Chondrocyte (in vitro differentiated cells): ENCODE measurements around the gene FANCE. TPM values are rescaled to one million over a fixed set of nuclear protein-coding genes. Genes with fewer than 3 reads are reported as not detected.
A peak's percentile ranks its signal among the peaks of the same experiment; 100 is the strongest.

Source experiments
- DNase-seq: peaks from one replicate; pipeline ENCODE4 v3.0.0; 2021; ENCODE audit warnings: mixed read lengths, low spot score
- H3K27ac Mint-ChIP-seq: one replicate; pipeline ENCODE4 v1.8.0; 2021; ENCODE audit warnings: mild to moderate bottlenecking, moderate library complexity, mixed read lengths; ENCODE audit not compliant: unreplicated experiment
- H3K27me3 Mint-ChIP-seq: 2 replicates; pipeline ENCODE4 v1.8.0; 2021; ENCODE audit warnings: low read depth, mixed read lengths
- H3K36me3 Mint-ChIP-seq: 2 replicates; pipeline ENCODE4 v1.8.0; 2021; ENCODE audit warnings: low read depth, mixed read lengths
- H3K4me1 Mint-ChIP-seq: 2 replicates; pipeline ENCODE4 v1.8.0; 2021; ENCODE audit warnings: low read depth, mild to moderate bottlenecking, mixed read lengths
- H3K4me3 Mint-ChIP-seq: one replicate; pipeline ENCODE4 v1.8.0; 2021; ENCODE audit warnings: mild to moderate bottlenecking, moderate library complexity, mixed read lengths; ENCODE audit not compliant: unreplicated experiment
- H3K9me3 Mint-ChIP-seq: 2 replicates; pipeline ENCODE4 v1.8.0; 2021; ENCODE audit warnings: low read depth, mixed read lengths
- total RNA-seq: library from RNA; stranded (reverse); gene quantifications from 3 replicates; pipeline ENCODE4 v1.2.1, GENCODE V29; 2021
- TF ChIP-seq, protein P1 (sequence below): fragments of 200-600 bp; sonication (generic); IDR thresholded peaks from 2 replicates; pipeline ENCODE4 v1.5.0; 2021; ENCODE audit warnings: antibody characterized with exemption, mild to moderate bottlenecking, moderate library complexity

FANCE gene
- total RNA-seq, 1 donor from 2014 or later: 6.8 TPM

DNA sequence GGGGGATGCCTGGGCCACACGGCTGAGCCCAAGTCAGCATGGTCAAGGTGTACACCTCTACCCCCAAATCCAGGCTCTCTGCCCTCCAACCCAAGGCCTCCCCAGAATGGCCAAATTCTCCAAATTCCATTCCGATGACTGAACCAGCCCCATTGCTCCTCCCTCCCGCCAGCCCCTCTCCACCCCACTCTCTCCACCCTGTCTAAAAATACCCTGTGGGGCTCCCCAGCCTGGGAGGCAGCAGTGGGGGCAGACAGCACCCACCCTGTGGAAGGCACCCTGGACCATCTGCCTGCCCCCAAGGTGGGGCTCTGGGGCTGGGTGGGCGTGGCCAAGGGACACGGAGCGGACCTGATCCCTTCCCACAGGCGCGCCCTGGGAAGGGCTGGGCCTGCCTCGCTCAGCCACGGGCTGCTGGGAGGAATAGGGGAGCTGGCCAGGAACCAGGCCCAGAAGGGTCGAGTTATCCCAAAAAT is 33.3 kb downstream of the FANCE start:
- no peak for DNase-seq
- Mint-ChIP-seq H3K27ac (peak overlapping the region; percentile 79), H3K4me1 (peaks cover 44% of the 10 kb centered on the region), H3K36me3 (peaks cover 6% of the 10 kb centered on the region), H3K4me3 (peak overlapping the region; percentile 4), H3K27me3 (no peaks in the 10 kb centered on the region), H3K9me3 (no peaks in the 10 kb centered on the region)
- TF ChIP-seq, protein P1, sequence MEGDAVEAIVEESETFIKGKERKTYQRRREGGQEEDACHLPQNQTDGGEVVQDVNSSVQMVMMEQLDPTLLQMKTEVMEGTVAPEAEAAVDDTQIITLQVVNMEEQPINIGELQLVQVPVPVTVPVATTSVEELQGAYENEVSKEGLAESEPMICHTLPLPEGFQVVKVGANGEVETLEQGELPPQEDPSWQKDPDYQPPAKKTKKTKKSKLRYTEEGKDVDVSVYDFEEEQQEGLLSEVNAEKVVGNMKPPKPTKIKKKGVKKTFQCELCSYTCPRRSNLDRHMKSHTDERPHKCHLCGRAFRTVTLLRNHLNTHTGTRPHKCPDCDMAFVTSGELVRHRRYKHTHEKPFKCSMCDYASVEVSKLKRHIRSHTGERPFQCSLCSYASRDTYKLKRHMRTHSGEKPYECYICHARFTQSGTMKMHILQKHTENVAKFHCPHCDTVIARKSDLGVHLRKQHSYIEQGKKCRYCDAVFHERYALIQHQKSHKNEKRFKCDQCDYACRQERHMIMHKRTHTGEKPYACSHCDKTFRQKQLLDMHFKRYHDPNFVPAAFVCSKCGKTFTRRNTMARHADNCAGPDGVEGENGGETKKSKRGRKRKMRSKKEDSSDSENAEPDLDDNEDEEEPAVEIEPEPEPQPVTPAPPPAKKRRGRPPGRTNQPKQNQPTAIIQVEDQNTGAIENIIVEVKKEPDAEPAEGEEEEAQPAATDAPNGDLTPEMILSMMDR: no peak

- peaks cover 52% of the 10 kb centered on the region for H3K4me1 Mint-ChIP-seq
- DNase-seq: no peak
- H3K27me3 Mint-ChIP-seq: no peaks in the 10 kb centered on the region
- H3K4me3 Mint-ChIP-seq: no peak overlapping the region
- H3K27ac Mint-ChIP-seq: peak overlapping the region; percentile 37
- H3K9me3 Mint-ChIP-seq: no peaks in the 10 kb centered on the region
- TF ChIP-seq, protein P1: no peak
- H3K36me3 Mint-ChIP-seq: peaks cover 6% of the 10 kb centered on the region
Observed at GRCh38 chr6:35486005-35486925, 34.1 kb downstream of the FANCE start.

GRCh38 chr6:35487658-35488516 is 35.7 kb downstream of the FANCE start:
- Mint-ChIP-seq H3K9me3 (no peaks in the 10 kb centered on the region), H3K4me3 (peak overlapping the region; percentile 25), H3K27me3 (no peaks in the 10 kb centered on the region), H3K36me3 (peaks cover 4% of the 10 kb centered on the region), H3K4me1 (peaks cover 68% of the 10 kb centered on the region), H3K27ac (peak overlapping the region; percentile 89)
- no peak for DNase-seq
- TF ChIP-seq, protein P1: no peak

- H3K4me1 Mint-ChIP-seq: peaks cover 74% of the 10 kb centered on the region
- H3K9me3 Mint-ChIP-seq: no peaks in the 10 kb centered on the region
- TF ChIP-seq, protein P1: no peak
- peak overlapping the region; percentile 89 for H3K27ac Mint-ChIP-seq
- peaks cover 3% of the 10 kb centered on the region for H3K36me3 Mint-ChIP-seq
- no peak for DNase-seq
- no peak overlapping the region for H3K4me3 Mint-ChIP-seq
- no peaks in the 10 kb centered on the region for H3K27me3 Mint-ChIP-seq
Observed at GRCh38 chr6:35488517-35488862, 36.4 kb downstream of the FANCE start.

DNA sequence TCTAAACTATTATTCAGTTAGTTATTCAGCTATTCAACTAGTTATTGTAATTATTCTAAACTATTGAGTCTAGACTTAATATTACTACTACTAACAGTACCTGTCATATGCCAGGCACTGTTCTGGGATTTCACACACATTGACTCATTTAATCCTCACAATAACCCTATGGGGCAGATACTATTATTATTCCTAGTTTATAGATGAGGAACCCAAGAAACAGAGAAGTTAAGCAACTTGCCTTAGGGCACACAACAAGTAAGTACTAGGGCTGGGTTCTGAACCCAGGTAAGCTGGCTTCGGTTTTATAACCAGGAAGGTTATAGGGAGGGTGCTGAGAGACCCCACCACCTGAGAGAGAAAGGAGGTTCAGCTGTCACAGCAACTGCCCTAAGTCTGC is 36.9 kb downstream of the FANCE start:
- Mint-ChIP-seq H3K4me1 (peaks cover 80% of the 10 kb centered on the region), H3K4me3 (no peak overlapping the region), H3K36me3 (peaks cover under 1% of the 10 kb centered on the region), H3K9me3 (no peaks in the 10 kb centered on the region), H3K27ac (peak overlapping the region; percentile 32), H3K27me3 (no peaks in the 10 kb centered on the region)
- TF ChIP-seq, protein P1: no peak
- no peak for DNase-seq
